ENCODE data around the gene TGFBR3. TPM values are rescaled to one million over a fixed set of nuclear protein-coding genes. Genes with fewer than 3 reads are reported as not detected.

The TGFBR3 gene
- total RNA-seq, 1 donor from 2014 or later: 10.0 TPM

DNA sequence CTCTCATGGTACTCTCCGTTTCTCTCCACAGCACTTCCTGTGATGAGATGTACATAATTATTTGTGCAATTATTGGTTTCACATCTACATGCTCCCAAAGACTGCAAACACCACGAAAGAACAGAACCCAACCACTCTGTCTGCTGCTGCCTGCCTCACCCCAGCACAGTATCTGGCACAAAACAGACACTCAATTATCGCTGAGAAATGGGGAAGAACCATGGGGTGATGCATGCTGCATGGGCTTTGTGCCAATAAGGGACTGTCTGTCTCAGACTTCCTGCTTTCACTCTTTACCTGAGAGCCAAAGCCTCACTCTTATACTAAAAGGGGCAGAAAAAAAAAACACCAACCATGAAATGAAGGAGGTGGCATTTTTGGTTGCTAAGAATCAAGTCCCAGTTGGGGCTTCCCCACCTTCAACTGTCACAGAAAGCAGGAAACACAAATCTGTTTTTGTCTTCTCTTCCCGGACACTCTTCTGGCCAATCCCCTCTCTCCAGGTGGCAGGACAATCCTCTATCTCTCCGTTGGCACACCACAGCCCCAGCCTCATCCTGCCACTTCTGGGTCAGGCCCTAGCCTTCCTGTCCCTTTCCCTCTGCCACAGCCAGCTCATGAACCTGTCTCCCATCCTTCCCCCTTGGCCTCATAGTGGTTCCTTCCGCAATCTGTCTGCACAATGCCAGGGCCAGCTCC is 82.0 kb downstream of the TGFBR3 start:
- no peak for DNase-seq (ENCODE audit: extremely low read depth, low read depth, low spot score)

DNA sequence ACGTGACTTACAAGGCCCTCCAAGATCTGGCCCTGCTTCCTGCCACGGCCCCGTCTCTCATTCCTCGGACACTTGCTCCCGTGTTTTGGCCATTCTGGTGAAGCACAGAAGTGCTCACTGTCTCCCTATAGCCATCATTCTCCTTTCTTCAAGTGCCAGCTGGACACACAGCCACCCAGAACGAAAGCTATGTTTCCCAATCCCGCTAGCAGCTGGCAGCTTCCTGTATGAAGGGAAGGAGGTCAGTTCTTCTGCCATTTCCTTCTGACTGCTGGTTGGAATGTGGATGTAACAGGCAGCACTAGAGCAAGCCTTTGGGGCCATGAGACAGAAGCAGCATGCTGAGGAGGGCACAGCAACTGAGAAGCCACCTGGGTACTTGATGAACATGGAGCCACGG is 82.8 kb downstream of the TGFBR3 start:
- DNase-seq (ENCODE audit: extremely low read depth, low read depth, low spot score): no peak

DNA sequence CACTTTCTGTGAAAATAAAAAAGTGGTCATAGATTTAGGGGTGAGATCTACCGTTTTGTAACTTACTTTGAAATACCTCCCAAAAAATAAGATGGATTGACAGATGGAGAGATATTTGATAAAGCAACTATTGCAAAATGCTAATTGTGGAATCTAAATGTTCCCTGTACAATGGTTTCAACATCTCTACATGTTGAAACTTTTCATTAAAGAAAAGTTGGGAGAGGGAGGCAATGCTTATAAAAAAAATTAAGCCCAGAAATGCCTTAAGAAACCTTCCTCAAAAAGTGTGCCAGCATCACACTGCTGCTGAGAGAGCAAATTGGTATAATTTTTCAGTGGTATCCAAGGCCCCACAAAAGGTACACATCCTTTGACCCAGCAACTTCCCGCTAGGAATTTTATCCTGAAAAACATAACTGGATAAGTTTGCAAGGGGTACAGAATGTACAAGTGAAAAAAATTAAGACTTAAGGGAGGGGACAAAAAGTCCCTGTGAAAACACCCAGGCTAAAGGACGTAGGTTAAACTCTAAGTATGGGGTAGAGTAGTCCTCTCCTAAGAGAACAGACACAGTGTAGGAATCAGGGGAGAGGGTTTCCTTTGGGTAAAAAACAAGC is 84.3 kb downstream of the TGFBR3 start:
- DNase-seq (ENCODE audit: extremely low read depth, low read depth, low spot score): no peak

DNA sequence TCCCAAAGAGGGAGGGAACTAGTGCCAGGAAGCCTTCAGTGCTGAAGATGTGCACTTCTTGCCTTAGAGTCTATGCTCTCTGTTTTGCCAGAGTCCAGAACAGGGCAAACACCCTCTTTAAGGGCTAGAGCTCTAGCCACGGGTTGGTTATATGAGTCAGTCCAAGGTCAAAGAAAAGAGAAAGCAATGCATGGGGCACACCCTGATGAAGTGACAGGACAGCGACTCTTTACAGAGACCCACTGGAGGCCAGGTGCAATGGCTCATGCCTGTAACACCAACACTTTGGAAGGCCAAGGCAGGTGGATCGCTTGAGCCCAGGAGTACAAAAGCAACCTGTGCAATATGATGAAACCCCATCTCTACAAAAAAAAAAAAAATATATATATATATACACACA is 86.1 kb downstream of the TGFBR3 start:
- no peak for DNase-seq (ENCODE audit: extremely low read depth, low read depth, low spot score)

DNA sequence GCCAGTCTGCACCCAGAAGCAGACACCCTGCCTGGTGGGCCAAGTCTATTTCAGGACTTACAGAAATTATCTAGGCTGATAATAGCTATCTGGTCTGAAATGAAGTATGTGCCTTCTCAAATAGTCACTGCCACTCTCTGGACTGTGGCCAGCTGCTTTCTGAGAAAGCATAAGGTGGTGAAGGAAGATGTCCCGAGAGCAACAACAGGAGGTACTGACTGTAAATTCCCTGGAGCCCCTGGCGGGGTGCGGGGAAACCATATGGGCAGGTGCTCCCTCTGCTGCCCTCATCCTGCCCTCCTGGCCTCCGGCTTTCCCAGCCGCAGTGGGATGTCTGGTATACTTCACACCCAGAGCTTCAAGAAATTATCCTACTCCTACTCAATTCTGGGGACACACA is 86.8 kb downstream of the TGFBR3 start:
- DNase-seq (ENCODE audit: extremely low read depth, low read depth, low spot score): no peak

DNA sequence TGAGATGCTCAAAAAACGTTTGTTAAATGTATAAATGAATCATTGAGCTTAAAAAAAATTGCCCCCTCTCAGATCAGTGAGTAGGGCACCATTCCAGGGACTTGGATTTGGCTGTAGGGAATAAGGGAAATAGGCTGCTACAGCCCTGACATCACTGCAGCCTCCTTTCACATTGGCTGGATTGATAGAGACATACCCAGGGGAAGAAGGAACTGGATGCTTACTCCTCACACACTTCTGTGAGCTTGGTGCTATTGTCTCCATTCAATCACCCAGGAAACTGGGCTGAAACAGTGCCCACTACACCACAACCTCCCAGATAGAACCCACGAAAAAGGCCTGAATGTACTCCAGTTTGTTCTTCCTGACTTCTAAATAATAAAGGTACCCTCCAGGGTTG is 87.2 kb downstream of the TGFBR3 start:
- DNase-seq (ENCODE audit: extremely low read depth, low read depth, low spot score): no peak

DNA sequence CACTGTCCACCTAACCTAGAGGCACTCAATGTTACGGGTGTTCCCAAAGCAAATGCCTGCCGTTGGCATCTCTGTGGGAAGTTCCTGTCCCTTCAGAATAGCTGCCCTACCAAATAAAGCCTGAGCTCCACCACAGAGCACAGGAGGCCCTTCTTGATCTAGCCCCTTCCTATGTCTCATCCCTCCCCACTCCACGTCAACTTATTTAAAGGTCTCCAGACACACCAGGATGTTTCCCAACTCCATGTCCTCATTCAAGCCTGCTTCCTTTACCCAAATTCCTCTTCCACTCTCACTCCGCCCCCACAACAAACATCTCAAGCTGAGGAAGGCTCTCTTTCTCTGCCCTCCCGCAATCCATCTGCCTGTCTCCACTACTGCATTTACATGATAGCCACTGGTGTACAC is 87.7 kb downstream of the TGFBR3 start:
- DNase-seq (ENCODE audit: extremely low read depth, low read depth, low spot score): no peak

DNA sequence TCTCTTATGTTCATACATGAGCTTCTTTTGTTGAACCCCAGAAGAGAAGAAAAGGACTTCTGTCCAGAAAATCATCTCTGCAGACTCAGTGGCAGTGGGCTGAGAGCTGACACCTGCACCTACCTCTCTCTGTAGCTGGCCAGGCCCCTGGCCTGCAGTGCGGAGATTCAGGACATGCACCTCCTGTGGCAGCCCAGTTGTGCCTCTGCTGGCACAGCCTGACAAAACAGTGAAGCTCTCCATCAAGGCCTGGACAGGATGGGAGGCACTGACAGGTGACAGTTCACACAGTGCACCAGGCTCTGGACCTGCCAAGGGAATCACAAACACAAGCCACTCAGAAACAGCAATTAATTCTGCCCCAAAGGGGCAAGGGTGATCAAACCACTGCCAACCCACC is 88.8 kb downstream of the TGFBR3 start:
- no peak for DNase-seq (ENCODE audit: extremely low read depth, low read depth, low spot score)

DNA sequence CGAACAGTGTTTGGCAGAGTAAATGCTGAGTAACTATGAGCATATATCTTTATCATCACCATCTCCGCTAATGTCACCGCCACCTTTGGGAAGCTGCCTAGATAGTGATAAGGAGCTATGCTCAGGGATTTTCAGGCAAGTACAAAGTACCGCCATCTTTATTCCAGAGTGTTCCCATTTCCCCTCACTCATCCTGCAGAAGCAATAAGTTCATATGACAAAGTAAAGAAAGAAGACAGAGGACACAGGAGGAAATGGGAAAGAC is 89.6 kb downstream of the TGFBR3 start:
- no peak for DNase-seq (ENCODE audit: extremely low read depth, low read depth, low spot score)

DNA sequence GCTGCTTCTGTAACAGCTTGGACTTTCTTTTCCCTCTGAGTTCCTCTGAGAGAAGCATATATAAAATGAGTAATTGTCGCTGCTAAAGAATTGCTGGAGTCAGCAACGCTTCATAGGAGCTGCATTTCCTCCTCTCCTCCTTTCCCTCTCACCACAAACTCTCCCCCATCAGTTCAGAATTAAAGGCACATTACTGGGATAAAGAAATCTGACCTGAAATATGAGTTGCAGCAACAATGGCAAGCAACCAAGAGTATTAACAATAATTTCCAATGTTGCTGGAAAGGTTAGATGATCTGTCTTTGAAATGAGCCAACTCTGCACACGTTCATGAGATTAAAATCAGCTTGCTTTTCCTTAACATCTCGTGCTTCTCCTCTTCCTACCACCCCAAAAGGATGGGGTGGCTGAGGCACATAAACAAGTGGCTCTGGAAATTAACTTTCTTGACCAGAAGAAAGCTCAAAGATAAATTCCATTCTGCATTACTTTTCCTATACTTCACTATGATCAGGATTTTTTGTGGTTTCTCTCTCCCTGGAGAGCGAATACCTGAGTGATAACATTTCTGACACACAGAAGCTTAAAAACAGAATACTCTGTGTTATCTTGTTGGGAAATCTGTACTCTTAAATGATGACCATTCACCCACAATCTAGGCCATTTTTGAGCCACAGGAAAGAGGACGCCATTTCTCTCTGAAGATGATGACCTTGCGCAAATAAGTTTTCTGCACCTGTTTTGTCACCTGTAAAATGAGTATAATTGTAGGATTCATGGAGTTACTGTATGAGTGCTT is 90.2 kb downstream of the TGFBR3 start:
- no peak for DNase-seq (ENCODE audit: extremely low read depth, low read depth, low spot score)

DNA sequence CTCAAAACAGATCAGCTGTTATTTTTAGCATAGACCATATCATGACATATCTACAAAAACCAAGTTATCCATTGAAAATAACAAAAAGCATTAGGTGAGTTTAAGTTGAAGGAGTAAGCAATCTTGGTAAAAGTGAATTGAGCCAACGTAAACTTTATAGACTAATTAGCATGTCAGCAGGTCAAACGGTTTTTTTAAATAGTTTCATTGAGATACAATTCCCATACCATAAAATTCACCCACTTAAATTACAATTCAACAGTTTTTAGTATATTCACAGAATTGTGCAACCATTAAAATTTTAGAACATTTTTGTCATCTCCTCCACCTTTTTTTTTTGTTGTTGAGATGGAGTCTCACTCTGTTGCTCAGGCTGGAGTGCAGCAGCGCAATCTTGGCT is 92.1 kb downstream of the TGFBR3 start:
- DNase-seq (ENCODE audit: extremely low read depth, low read depth, low spot score): no peak

DNA sequence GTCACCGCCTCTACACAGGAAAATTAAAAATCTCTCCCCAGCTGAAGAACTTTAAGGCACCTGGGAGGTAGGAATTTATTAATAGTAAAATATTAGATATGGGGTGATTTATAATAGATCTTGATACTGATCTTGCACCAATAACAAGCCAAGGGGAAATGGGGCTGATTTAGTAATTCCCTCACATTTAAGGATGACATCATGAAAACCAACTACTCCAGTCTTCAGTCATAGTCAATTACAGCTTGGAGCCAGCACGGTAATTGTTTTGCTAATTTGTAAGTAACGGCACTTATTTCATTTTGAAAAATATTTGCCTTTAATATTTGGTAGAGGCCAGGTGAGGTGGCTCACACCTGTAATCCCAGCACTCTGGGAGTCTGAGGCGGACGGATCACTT is 92.8 kb downstream of the TGFBR3 start:
- DNase-seq (ENCODE audit: extremely low read depth, low read depth, low spot score): no peak

DNA sequence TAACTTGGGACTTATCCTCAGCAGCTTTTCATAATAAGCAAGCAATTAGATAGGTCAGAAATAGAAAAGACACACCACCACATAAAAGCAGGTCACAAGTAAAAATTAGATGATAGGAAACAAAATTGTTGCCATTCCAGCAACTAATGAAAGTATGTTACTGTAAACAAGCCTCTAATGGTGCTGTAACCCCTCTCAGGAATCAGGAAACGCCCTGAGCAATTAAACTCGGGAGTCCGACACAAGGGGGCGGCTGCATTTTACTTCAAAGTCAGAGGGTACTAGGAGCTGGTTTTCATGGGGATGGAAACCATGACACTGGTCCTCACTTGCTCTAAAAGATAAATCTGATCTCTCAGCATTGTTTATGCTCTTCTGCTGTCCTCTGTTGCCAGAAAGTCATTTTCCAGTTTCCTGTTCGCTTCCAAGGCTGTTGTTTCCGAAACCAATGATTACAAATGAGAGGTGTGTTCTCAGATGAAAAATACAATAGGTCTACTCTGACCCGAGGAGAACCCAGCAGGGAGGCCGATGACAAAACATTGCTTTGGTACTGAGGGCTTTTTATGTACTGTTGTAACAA is 93.4 kb downstream of the TGFBR3 start:
- no peak for DNase-seq (ENCODE audit: extremely low read depth, low read depth, low spot score)

DNA sequence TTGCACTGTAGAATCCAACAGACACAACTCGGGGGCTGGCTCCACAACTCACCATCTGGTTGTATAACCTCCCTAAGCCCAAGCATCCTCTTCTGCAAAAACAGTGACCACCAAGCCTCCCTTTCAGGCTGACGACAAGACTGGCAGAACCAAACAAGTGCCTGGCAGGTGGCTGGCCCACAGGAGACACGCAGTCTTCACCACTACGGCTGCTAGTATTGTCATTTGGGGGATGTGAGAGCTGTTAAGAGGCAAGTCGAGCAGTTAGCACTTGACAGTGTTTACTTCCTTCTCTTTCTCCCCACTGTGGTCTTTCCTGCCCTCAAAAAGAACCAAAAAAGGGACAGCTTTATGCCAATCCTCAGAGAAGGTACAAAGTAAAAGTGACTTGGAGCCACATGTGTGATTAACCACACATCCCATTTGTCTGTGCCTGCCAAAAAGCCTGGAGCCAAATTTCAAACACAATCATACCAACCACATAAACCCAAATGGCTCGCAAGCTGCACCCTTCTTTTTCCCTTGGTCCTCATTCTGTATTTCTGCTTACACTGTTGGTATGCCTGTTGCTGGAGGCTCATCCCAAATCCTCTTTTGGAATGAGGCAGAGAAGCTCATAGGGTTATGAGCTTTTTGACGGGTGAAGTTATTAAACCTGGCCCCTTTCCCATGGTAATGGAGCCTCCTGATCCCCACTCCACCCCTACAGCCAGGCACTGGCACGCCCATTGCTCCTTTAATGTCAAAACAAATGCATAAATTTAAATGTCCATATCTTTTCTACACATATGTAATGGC is 94.1 kb downstream of the TGFBR3 start:
- no peak for DNase-seq (ENCODE audit: extremely low read depth, low read depth, low spot score)

DNA sequence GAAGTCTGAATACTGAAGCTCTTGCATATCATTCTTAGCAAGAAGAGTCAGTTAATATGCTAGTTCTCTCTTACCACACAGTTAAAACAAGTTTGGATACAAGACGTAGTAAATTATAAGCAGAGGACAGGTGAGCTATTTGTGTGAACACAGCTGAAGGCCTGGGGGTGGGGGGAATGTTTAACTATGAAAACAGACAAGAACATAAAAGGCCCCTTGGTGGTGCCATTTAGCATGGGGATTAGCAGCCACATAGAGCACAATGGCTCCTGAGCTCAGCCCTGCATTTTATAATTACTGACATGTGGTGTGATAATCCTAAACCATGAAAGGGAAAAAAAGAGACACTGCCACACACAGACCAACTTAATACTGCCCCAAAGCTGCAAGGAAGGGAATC is 94.8 kb downstream of the TGFBR3 start:
- no peak for DNase-seq (ENCODE audit: extremely low read depth, low read depth, low spot score)

DNA sequence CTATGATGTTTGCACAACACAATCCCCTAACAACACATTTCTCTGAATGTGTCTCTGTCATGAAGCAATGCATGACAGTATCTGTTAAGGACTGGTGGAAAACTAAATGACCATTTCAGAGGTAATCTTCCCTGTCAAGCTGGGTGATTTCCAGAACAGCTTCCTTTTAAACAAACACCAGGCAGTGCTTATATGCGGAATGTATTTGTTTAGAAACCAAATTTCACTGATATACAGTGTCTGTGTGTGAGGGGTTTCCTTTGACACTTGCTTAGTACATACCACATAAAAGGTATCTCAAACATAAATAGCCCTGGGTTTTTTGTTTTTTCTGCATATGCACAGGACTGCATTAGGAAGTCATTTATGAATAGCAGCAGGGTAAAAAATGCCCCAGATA is 95.6 kb downstream of the TGFBR3 start:
- no peak for DNase-seq (ENCODE audit: extremely low read depth, low read depth, low spot score)

DNA sequence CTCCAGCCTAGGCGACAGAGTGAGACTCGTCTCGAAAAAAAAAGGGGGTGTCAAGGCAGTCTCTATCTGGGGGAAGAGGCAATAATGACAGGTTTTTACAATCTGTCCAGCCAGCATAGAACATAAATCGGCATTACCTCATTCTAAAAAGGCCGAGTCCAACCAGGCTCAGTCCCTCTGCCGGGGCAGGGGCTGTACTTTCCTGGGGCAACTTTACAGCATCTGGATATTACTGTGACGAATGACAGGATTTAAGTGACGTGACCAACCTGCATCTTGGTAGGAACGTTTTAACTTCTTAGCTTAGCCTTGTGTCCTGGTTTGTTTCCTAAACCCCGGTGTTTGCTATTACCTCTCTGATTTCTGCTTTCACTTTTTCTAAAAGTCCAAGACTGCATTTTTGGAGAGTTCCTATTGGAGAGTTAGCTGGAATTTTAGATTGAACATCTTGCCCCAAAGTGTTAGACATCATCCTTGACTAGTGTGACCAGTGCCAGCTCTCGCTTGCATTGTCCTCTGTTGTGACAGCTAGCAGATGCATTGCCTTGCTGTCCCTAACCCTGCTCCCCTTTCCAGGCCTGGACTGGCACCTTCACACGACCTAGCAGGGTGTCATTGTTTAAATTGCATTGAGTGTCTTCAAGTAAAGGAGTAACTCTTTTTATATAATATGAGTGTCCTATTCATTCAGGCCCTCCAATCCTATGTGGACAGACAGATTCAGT is 96.5 kb downstream of the TGFBR3 start:
- DNase-seq (ENCODE audit: extremely low read depth, low read depth, low spot score): no peak

DNA sequence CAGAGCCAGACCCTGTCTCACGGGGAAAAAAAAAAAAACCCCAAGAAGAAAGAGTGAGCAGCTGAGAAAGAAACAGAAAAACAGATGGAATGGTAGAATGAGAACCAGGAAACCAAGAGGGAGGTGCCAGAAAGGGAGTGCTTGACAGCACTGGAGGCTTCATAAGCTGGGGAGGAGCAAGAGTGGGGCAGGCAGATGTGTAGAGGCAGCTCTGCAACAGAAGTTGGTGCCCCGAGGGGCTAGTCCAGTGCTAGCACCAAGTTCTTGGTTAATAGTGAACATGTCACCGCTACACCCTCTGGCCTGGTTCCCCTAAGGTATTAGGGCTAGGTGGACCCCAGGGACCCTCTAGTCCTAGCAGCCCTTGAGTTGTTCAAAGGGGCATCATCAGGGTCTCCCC is 98.0 kb downstream of the TGFBR3 start:
- DNase-seq (ENCODE audit: extremely low read depth, low read depth, low spot score): no peak

DNA sequence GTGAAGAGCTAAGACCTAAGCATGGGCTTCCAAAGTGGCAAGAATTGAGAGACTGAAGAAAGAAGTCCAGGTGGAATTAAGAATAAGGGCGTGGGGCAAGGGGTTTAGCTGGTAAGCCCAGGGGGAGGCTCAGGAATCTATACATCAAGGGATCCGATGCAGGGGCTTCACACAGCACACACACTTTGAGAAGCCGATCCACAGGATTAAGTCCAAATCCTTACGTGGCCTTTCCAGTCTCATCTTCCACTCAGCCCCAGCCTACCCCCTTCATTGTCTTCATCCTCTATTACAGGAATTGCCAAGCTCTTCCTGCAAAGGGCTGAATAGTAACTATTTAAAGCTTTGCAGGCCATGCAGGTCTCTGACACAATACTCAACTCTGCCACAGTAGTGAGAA is 101.3 kb downstream of the TGFBR3 start:
- no peak for DNase-seq (ENCODE audit: extremely low read depth, low read depth, low spot score)

DNA sequence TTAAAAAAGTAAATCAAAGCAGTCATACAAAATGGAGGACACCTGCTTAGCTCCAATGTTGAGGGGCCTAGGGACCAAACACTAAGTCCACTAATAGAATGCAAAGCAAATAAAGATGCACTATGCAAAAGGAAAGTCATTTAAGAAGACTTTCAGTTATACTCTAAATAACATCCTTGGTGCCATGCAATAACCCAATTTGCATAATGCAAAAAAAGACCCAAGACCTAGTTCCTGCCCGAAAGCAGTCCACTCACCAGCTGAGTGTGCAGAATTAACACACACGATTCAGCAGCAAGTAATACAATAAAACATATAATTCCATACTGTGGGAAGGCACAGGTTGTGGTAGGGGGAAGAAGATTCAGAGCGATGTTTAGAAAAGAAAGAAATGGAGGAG is 101.8 kb downstream of the TGFBR3 start:
- no peak for DNase-seq (ENCODE audit: extremely low read depth, low read depth, low spot score)

All from glomerular endothelial cell (primary cell).